ENCODE results near the gene BCL3. TPM values are rescaled to one million over a fixed set of nuclear protein-coding genes. Genes with fewer than 3 reads are reported as not detected.

Gene BCL3
- total and polyA plus RNA-seq, 4 donors = 17.6 to 233 (median 63.8) TPM

DNA sequence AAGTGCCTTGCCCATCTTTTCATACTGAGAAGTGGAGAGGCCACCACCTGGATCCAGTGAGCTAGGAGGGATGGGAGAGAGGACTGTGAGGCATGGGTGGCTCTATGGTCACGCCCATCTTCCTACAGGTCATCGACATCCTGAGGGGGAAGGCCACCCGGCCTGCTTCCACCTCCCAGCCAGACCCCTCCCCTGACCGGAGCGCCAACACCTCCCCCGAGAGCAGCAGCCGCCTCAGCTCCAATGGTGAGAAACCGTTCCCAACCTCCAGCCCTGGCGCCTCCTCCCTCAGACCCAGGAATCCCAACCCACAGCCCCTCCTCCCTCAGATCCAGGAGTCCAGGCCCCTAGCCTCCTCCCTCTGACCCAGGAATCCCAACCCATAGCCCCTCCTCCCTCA lies 10.1 kb downstream of the BCL3 start:
- 72 to 86% methylated on average over 9 of the region's 9 CpGs for WGBS, 2 donors
- Histone ChIP-seq H3K9ac (ENCODE audit: insufficient read depth in 1 of 2, low read length in 2 of 2) (no peak overlapping the region), H3K27me3 (ENCODE audit: control insufficient read depth in 3 of 3, insufficient read depth in 3 of 3, low read length in 2 of 3) (no peaks in the 10 kb centered on the region), H3K4me1 (ENCODE audit: control insufficient read depth in 5 of 5, insufficient read depth in 5 of 5, low read length in 5 of 5) (peaks cover 9 to 33% (median 20%) of the 10 kb centered on the region in 5 donors), H3K27ac (ENCODE audit: low read depth in 1 of 2, low read length in 1 of 2) (peak overlapping the region in 1 of 2 donors; percentile 80), H3K4me3 (no peak overlapping the region), H3K9me3 (ENCODE audit: control insufficient read depth in 4 of 4, insufficient read depth in 3 of 4, low read length in 3 of 4) (no peaks in the 10 kb centered on the region), H3K36me3 (ENCODE audit: control insufficient read depth in 4 of 4, insufficient read depth in 4 of 4, low read length in 4 of 4) (peaks cover 0 to 32% (median 4%) of the 10 kb centered on the region in 4 donors)
- TF ChIP-seq, protein P1, sequence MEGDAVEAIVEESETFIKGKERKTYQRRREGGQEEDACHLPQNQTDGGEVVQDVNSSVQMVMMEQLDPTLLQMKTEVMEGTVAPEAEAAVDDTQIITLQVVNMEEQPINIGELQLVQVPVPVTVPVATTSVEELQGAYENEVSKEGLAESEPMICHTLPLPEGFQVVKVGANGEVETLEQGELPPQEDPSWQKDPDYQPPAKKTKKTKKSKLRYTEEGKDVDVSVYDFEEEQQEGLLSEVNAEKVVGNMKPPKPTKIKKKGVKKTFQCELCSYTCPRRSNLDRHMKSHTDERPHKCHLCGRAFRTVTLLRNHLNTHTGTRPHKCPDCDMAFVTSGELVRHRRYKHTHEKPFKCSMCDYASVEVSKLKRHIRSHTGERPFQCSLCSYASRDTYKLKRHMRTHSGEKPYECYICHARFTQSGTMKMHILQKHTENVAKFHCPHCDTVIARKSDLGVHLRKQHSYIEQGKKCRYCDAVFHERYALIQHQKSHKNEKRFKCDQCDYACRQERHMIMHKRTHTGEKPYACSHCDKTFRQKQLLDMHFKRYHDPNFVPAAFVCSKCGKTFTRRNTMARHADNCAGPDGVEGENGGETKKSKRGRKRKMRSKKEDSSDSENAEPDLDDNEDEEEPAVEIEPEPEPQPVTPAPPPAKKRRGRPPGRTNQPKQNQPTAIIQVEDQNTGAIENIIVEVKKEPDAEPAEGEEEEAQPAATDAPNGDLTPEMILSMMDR (IDR thresholded peaks at IDR 0.05; ENCODE audit: control extremely low read depth, extremely low read depth) = no peak
- DNase-seq (peak in 1 of 3 donors; percentile 29), ATAC-seq (ENCODE audit: insufficient read depth, low FRiP score) (no peak)

- Histone ChIP-seq H3K9ac (ENCODE audit: insufficient read depth in 1 of 2, low read length in 2 of 2) (no peak overlapping the region), H3K4me1 (ENCODE audit: control insufficient read depth in 5 of 5, insufficient read depth in 5 of 5, low read length in 5 of 5) (peaks cover 6 to 33% (median 20%) of the 10 kb centered on the region in 5 donors), H3K27me3 (ENCODE audit: control insufficient read depth in 3 of 3, insufficient read depth in 3 of 3, low read length in 2 of 3) (no peaks in the 10 kb centered on the region), H3K4me3 (no peak overlapping the region), H3K9me3 (ENCODE audit: control insufficient read depth in 4 of 4, insufficient read depth in 3 of 4, low read length in 3 of 4) (no peaks in the 10 kb centered on the region), H3K27ac (ENCODE audit: low read depth in 1 of 2, low read length in 1 of 2) (no peak overlapping the region), H3K36me3 (ENCODE audit: control insufficient read depth in 4 of 4, insufficient read depth in 4 of 4, low read length in 4 of 4) (peaks cover 0 to 32% (median 4%) of the 10 kb centered on the region in 4 donors)
- ATAC-seq (ENCODE audit: insufficient read depth, low FRiP score) (no peak), DNase-seq (no peak)
- TF ChIP-seq, protein P1 (IDR thresholded peaks at IDR 0.05; ENCODE audit: control extremely low read depth, extremely low read depth) = no peak
- WGBS, 2 donors = 81 to 86% methylated on average over 10 of the region's 10 CpGs
Observed at GRCh38 chr19:44759083-44759804, 10.7 kb downstream of the BCL3 start.

- 68 to 84% methylated on average over 8 of the region's 8 CpGs for WGBS, 2 donors
- H3K36me3 ChIP-seq (ENCODE audit: control insufficient read depth in 4 of 4, insufficient read depth in 4 of 4, low read length in 4 of 4) = peaks cover 0 to 28% (median 4%) of the 10 kb centered on the region in 4 donors
- ATAC-seq (ENCODE audit: insufficient read depth, low FRiP score) = no peak
Observed at GRCh38 chr19:44762038-44762437, 13.5 kb downstream of the BCL3 start.

More at GRCh38 chr19:44762038-44762437, 13.5 kb downstream of the BCL3 start:
- Histone ChIP-seq H3K4me1 (ENCODE audit: control insufficient read depth in 5 of 5, insufficient read depth in 5 of 5, low read length in 5 of 5) (peaks cover 0 to 14% (median 5%) of the 10 kb centered on the region in 5 donors), H3K27me3 (ENCODE audit: control insufficient read depth in 3 of 3, insufficient read depth in 3 of 3, low read length in 2 of 3) (no peaks in the 10 kb centered on the region), H3K27ac (ENCODE audit: low read depth in 1 of 2, low read length in 1 of 2) (no peak overlapping the region), H3K4me3 (no peak overlapping the region), H3K9me3 (ENCODE audit: control insufficient read depth in 4 of 4, insufficient read depth in 3 of 4, low read length in 3 of 4) (no peaks in the 10 kb centered on the region), H3K9ac (ENCODE audit: insufficient read depth in 1 of 2, low read length in 2 of 2) (no peak overlapping the region)
- TF ChIP-seq, protein P1 (IDR thresholded peaks at IDR 0.05; ENCODE audit: control extremely low read depth, extremely low read depth) = no peak
- no peak for DNase-seq
